HepG2 (cell line): Measurements from ENCODE around the gene ALG11. TPM values are rescaled to one million over a fixed set of nuclear protein-coding genes. Genes with fewer than 3 reads are reported as not detected.

Source experiments
- ARNT ChIP-seq: fragments of 450-650 bp; IDR thresholded peaks from 2 replicates; pipeline ENCODE4 v1.6.1; 2017
- ATF5 ChIP-seq: sonication (generic); formaldehyde crosslinking; IDR thresholded peaks from 2 replicates; pipeline ENCODE4 v1.4.0; 2020; ENCODE audit warnings: mild to moderate bottlenecking, low read depth, missing genetic modification reagents
- ELF4 ChIP-seq: sonication (generic); formaldehyde crosslinking; IDR thresholded peaks from 2 replicates; pipeline ENCODE4 v1.5.0; 2020; ENCODE audit warnings: missing genetic modification reagents, mild to moderate bottlenecking, moderate library complexity, borderline replicate concordance
- KDM5B ChIP-seq: sonication (generic); formaldehyde crosslinking; IDR thresholded peaks from 2 replicates; pipeline ENCODE4 v1.4.0; 2020; ENCODE audit warnings: missing genetic modification reagents, mild to moderate bottlenecking, borderline replicate concordance
- LCORL ChIP-seq, 2 experiments: fragments of 450-650 bp in 1 of 2; sonication (generic) in 1 of 2; formaldehyde crosslinking in 1 of 2; IDR thresholded peaks; 2 replicates each; pipeline versions ENCODE4 v1.5.0 to v1.6.1; 2017 to 2020; ENCODE audit warnings: antibody characterized with exemption in 1 of 2, missing genetic modification reagents in 1 of 2
- MYPOP ChIP-seq: sonication (generic); formaldehyde crosslinking; IDR thresholded peaks from 2 replicates; pipeline ENCODE4 v1.8.1; 2023; ENCODE audit warnings: mild to moderate bottlenecking, moderate library complexity, missing genetic modification reagents
- NR3C1 ChIP-seq: sonication (generic); formaldehyde crosslinking; IDR thresholded peaks from 2 replicates; pipeline ENCODE4 v1.4.0; 2020; ENCODE audit warnings: missing genetic modification reagents
- RFXANK ChIP-seq: IDR thresholded peaks from 2 replicates; pipeline ENCODE4 v1.6.1; 2016
- SALL1 ChIP-seq: sonication (generic); formaldehyde crosslinking; IDR thresholded peaks from 2 replicates; pipeline ENCODE4 v1.8.0; 2022; ENCODE audit warnings: mild to moderate bottlenecking, missing genetic modification reagents
- SIN3A ChIP-seq: IDR thresholded peaks from 2 replicates; pipeline ENCODE4 v1.6.1; 2011; ENCODE audit warnings: low read depth, mild to moderate bottlenecking, control low read depth, low read length, borderline replicate concordance
- SNAPC4 ChIP-seq: sonication (generic); formaldehyde crosslinking; IDR thresholded peaks from 2 replicates; pipeline ENCODE4 v1.4.0; 2020; ENCODE audit warnings: mild to moderate bottlenecking, missing genetic modification reagents
- SP140L ChIP-seq: sonication (generic); formaldehyde crosslinking; IDR thresholded peaks from 2 replicates; pipeline ENCODE4 v1.4.0; 2020; ENCODE audit warnings: missing genetic modification reagents, borderline replicate concordance
- ZNF570 ChIP-seq: sonication (generic); formaldehyde crosslinking; IDR thresholded peaks from 2 replicates; pipeline ENCODE4 v1.4.0; 2020; ENCODE audit warnings: mild to moderate bottlenecking, missing genetic modification reagents, borderline replicate concordance
- ZNF639 ChIP-seq: conservative IDR thresholded peaks from 2 replicates; pipeline ENCODE4 v1.6.1; 2018; ENCODE audit warnings: missing genetic modification reagents
- ZNF720 ChIP-seq: sonication (generic); formaldehyde crosslinking; IDR thresholded peaks from 2 replicates; pipeline ENCODE4 v1.4.0; 2020; ENCODE audit warnings: missing genetic modification reagents
- ZNF83 ChIP-seq: sonication (generic); formaldehyde crosslinking; IDR thresholded peaks from 2 replicates; pipeline ENCODE4 v1.4.0; 2020; ENCODE audit warnings: missing genetic modification reagents, mild to moderate bottlenecking, borderline replicate concordance
- ZNF883 ChIP-seq: sonication (generic); formaldehyde crosslinking; IDR thresholded peaks from 2 replicates; pipeline ENCODE4 v1.5.1; 2020; ENCODE audit warnings: mild to moderate bottlenecking, missing genetic modification reagents; ENCODE audit errors: not compliant biosample characterization
- polyA plus RNA-seq, 8 experiments: library from polyadenylated mRNA; depleted of rRNA in 3 of 8; stranded (reverse) in 7 of 8; unstranded in 1 of 8; fragments of >200 nt; fragmentation: Illumina TruSeq in 4 of 8; extraction: Trizol in 4 of 8; gene quantifications; 2 replicates each; pipeline versions ENCODE4 v1.2.1 to v1.2.3, GENCODE V29; 2011 to 2016; ENCODE audit warnings: low read depth in 4 of 8, missing spikeins in 1 of 8, mixed read lengths in 1 of 8; ENCODE audit not compliant: insufficient read depth in 1 of 8
- total RNA-seq, 5 experiments: library from RNA; depleted of rRNA; stranded (reverse); fragments of >200 nt; fragmentation: Illumina TruSeq; extraction: Trizol; gene quantifications; 2 replicates each; pipeline ENCODE4 v1.2.3, GENCODE V29; 2016; ENCODE audit warnings: low read depth in 1 of 5

The ALG11 gene
- total and polyA plus RNA-seq, 2 of the 13 experiments (the other 11 are each of a cell fraction or from before 2014, with no cell fraction given) = 14.7 to 27.9 TPM

- TF ChIP-seq ZNF639 (CRISPR knock-in tag) (peak; percentile 86), RFXANK (CRISPR knock-in tag) (no peak), SP140L (CRISPR knock-in tag) (no peak), ATF5 (peak; percentile 41; the same call in 1 of the 2 replicates), SIN3A (peak; percentile 25; the same call in 1 of the 2 replicates), ZNF883 (CRISPR knock-in tag) (peak; percentile 89), ELF4 (CRISPR knock-in tag) (peak; percentile 30; the same call in 1 of the 2 replicates), MYPOP (peak; percentile 98), ZNF570 (CRISPR knock-in tag) (no peak; the same call in 1 of the 2 replicates), SALL1 (CRISPR knock-in tag) (peak; percentile 98), LCORL (IDR thresholded peaks at IDR 0.05) (no peak), LCORL (CRISPR knock-in tag; IDR thresholded peaks at IDR 0.05) (peak; percentile 98), ZNF83 (CRISPR knock-in tag) (peak; percentile 64; the same call in 1 of the 2 replicates), NR3C1 (CRISPR knock-in tag) (no peak), SNAPC4 (CRISPR knock-in tag) (no peak), ARNT (no peak), KDM5B (CRISPR knock-in tag) (peak; percentile 81), ZNF720 (CRISPR knock-in tag) (no peak)
Measured at GRCh38 chr13:52011632-52012511, at the start of gene ALG11 (continued).
